CD4-positive, alpha-beta T cell treated with Interleukin-6 for 4 hours (primary cell): Measurements from ENCODE around the gene CD4.
"Not testable (repeated sequence)": the region's sequence is repeated elsewhere in the genome, so short reads cannot be mapped to it uniquely, and the experiment has no call there.

Experiments
- DNase-seq: peaks from one replicate; pipeline ENCODE4 v3.0.0-alpha.2; 2020; ENCODE audit warnings: mixed read lengths

The CD4 gene

GRCh38 chr12:6849976-6850560 lies 60.7 kb downstream of the CD4 start:
- no peak for DNase-seq

GRCh38 chr12:6850796-6851152 lies 61.4 kb downstream of the CD4 start:
- no peak for DNase-seq

GRCh38 chr12:6851153-6851920 lies 62.0 kb downstream of the CD4 start, which contains the start of gene CDCA3:
CDCA3 (minus strand) TSS chr12:6851286; CDS start chr12:6850952, 334 bp downstream.
- DNase-seq = peak; percentile 91

- DNase-seq = peak; percentile 99
Measured at GRCh38 chr12:6851921-6852650, 62.8 kb downstream of the CD4 start, which contains the start of gene USP5. USP5 (plus strand) TSS chr12:6852150; CDS start chr12:6852180, 30 bp downstream.

GRCh38 chr12:6852651-6853354 lies 63.5 kb downstream of the CD4 start:
- peak; percentile 74 for DNase-seq

- no peak for DNase-seq
Measured at GRCh38 chr12:6853626-6854025, 64.3 kb downstream of the CD4 start.

GRCh38 chr12:6854036-6854435 lies 64.7 kb downstream of the CD4 start:
- DNase-seq = no peak

GRCh38 chr12:6855322-6855721 lies 66.0 kb downstream of the CD4 start:
- DNase-seq = no peak

GRCh38 chr12:6858799-6859198 lies 69.5 kb downstream of the CD4 start:
- DNase-seq = no peak

GRCh38 chr12:6860116-6860515 lies 70.8 kb downstream of the CD4 start:
- DNase-seq = no peak

- DNase-seq = no peak
Measured at GRCh38 chr12:6860942-6861341, 71.6 kb downstream of the CD4 start.

- DNase-seq = no peak
Measured at GRCh38 chr12:6861391-6861790, 72.1 kb downstream of the CD4 start.

GRCh38 chr12:6863033-6863432 lies 73.7 kb downstream of the CD4 start:
- DNase-seq = no peak

GRCh38 chr12:6863586-6864321 lies 74.4 kb downstream of the CD4 start:
- no peak for DNase-seq

- not testable (repeated sequence) for DNase-seq
Measured at GRCh38 chr12:6865307-6865706, 76.0 kb downstream of the CD4 start.

GRCh38 chr12:6866163-6866919 lies 77.0 kb downstream of the CD4 start:
- DNase-seq = no peak

GRCh38 chr12:6866920-6867412 lies 77.6 kb downstream of the CD4 start:
- DNase-seq = no peak

GRCh38 chr12:6867413-6868210 lies 78.3 kb downstream of the CD4 start, which contains the start of gene TPI1:
TPI1 (plus strand) TSS chr12:6867531; CDS start chr12:6867567, 36 bp downstream.
- DNase-seq = peak; percentile 87

GRCh38 chr12:6868211-6869048 lies 79.1 kb downstream of the CD4 start:
- DNase-seq = peak; percentile 13
